Measurements from ENCODE around the gene UBE2G2.

Gene UBE2G2

GRCh38 chr21:44740742-44741141 is 60.9 kb downstream of the UBE2G2 start:
- TF ChIP-seq BACH2 (CRISPR knock-in tag; IDR thresholded peaks at IDR 0.05; ENCODE audit: borderline replicate concordance) (no peak), ZNF70 (CRISPR knock-in tag; IDR thresholded peaks at IDR 0.05) (no peak), ZC3H10 (CRISPR knock-in tag; IDR thresholded peaks at IDR 0.05) (no peak), OSR1 (CRISPR knock-in tag; IDR thresholded peaks at IDR 0.05) (no peak), ISL1 (CRISPR knock-in tag; IDR thresholded peaks at IDR 0.05) (no peak), ESRRG (CRISPR knock-in tag; IDR thresholded peaks at IDR 0.05) (no peak), ARNTL (CRISPR knock-in tag; IDR thresholded peaks at IDR 0.05; ENCODE audit: borderline replicate concordance, low read depth) (no peak), ZNF565 (CRISPR knock-in tag; conservative IDR thresholded peaks at IDR 0.05; ENCODE audit: low read depth) (no peak), ZFP3 (CRISPR knock-in tag; IDR thresholded peaks at IDR 0.05) (no peak), GLIS3 (CRISPR knock-in tag; IDR thresholded peaks at IDR 0.05) (no peak), TOX (CRISPR knock-in tag; IDR thresholded peaks at IDR 0.05; ENCODE audit: borderline replicate concordance) (no peak), SNAI2 (CRISPR knock-in tag; IDR thresholded peaks at IDR 0.05) (no peak), RARB (CRISPR knock-in tag; IDR thresholded peaks at IDR 0.05) (no peak), TCF4 (CRISPR knock-in tag; IDR thresholded peaks at IDR 0.05; ENCODE audit: borderline replicate concordance) (no peak), TSHZ2 (CRISPR knock-in tag; IDR thresholded peaks at IDR 0.05) (no peak)
- TF ChIP-seq, protein P1, sequence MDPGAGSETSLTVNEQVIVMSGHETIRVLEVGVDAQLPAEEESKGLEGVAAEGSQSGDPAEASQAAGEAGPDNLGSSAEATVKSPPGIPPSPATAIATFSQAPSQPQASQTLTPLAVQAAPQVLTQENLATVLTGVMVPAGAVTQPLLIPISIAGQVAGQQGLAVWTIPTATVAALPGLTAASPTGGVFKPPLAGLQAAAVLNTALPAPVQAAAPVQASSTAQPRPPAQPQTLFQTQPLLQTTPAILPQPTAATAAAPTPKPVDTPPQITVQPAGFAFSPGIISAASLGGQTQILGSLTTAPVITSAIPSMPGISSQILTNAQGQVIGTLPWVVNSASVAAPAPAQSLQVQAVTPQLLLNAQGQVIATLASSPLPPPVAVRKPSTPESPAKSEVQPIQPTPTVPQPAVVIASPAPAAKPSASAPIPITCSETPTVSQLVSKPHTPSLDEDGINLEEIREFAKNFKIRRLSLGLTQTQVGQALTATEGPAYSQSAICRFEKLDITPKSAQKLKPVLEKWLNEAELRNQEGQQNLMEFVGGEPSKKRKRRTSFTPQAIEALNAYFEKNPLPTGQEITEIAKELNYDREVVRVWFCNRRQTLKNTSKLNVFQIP (CRISPR knock-in tag; IDR thresholded peaks at IDR 0.05; ENCODE audit: borderline replicate concordance, low read depth), result no peak
- TF ChIP-seq, protein P2, sequence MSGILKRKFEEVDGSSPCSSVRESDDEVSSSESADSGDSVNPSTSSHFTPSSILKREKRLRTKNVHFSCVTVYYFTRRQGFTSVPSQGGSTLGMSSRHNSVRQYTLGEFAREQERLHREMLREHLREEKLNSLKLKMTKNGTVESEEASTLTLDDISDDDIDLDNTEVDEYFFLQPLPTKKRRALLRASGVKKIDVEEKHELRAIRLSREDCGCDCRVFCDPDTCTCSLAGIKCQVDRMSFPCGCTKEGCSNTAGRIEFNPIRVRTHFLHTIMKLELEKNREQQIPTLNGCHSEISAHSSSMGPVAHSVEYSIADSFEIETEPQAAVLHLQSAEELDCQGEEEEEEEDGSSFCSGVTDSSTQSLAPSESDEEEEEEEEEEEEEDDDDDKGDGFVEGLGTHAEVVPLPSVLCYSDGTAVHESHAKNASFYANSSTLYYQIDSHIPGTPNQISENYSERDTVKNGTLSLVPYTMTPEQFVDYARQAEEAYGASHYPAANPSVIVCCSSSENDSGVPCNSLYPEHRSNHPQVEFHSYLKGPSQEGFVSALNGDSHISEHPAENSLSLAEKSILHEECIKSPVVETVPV (CRISPR knock-in tag; IDR thresholded peaks at IDR 0.05), result no peak
- TF ChIP-seq, protein P3, sequence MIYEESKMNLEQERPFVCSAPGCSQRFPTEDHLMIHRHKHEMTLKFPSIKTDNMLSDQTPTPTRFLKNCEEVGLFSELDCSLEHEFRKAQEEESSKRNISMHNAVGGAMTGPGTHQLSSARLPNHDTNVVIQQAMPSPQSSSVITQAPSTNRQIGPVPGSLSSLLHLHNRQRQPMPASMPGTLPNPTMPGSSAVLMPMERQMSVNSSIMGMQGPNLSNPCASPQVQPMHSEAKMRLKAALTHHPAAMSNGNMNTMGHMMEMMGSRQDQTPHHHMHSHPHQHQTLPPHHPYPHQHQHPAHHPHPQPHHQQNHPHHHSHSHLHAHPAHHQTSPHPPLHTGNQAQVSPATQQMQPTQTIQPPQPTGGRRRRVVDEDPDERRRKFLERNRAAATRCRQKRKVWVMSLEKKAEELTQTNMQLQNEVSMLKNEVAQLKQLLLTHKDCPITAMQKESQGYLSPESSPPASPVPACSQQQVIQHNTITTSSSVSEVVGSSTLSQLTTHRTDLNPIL (CRISPR knock-in tag; IDR thresholded peaks at IDR 0.05; ENCODE audit: low read depth), result no peak
- no peak for ATAC-seq

DNA sequence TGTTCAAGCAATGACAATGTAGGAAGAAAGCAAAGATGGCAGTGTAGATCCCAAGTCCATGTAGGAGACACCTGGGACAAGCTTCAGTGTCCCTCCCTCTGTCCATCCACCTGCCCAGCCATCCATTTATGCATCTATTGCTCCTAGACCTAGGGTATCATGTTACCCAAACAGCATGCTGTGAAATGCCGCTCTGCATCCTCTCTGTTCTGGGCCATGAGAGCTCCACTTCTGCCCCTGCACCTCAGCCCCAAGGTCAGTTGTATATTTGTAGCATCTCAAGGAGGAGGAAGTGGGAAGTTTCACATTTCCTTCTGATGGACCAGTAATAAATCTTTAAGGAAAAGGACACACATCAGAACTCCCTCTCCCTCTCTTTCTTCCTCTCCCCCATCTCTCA is 62.3 kb downstream of the UBE2G2 start:
- no peak for TF ChIP-seq TSHZ2 (CRISPR knock-in tag; IDR thresholded peaks at IDR 0.05)
- no peak for TF ChIP-seq TOX (CRISPR knock-in tag; IDR thresholded peaks at IDR 0.05; ENCODE audit: borderline replicate concordance)
- no peak for TF ChIP-seq RARB (CRISPR knock-in tag; IDR thresholded peaks at IDR 0.05)
- TF ChIP-seq ZC3H10 (CRISPR knock-in tag; IDR thresholded peaks at IDR 0.05), result no peak
- TF ChIP-seq, protein P4, sequence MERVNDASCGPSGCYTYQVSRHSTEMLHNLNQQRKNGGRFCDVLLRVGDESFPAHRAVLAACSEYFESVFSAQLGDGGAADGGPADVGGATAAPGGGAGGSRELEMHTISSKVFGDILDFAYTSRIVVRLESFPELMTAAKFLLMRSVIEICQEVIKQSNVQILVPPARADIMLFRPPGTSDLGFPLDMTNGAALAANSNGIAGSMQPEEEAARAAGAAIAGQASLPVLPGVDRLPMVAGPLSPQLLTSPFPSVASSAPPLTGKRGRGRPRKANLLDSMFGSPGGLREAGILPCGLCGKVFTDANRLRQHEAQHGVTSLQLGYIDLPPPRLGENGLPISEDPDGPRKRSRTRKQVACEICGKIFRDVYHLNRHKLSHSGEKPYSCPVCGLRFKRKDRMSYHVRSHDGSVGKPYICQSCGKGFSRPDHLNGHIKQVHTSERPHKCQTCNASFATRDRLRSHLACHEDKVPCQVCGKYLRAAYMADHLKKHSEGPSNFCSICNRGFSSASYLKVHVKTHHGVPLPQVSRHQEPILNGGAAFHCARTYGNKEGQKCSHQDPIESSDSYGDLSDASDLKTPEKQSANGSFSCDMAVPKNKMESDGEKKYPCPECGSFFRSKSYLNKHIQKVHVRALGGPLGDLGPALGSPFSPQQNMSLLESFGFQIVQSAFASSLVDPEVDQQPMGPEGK (CRISPR knock-in tag; IDR thresholded peaks at IDR 0.05; ENCODE audit: borderline replicate concordance), result no peak
- no peak for TF ChIP-seq PPARA (CRISPR knock-in tag; IDR thresholded peaks at IDR 0.05; ENCODE audit: borderline replicate concordance)
- no peak for TF ChIP-seq ZFP30 (CRISPR knock-in tag; IDR thresholded peaks at IDR 0.05)
- TF ChIP-seq GLIS3 (CRISPR knock-in tag; IDR thresholded peaks at IDR 0.05), result no peak
- no peak for TF ChIP-seq ZNF565 (CRISPR knock-in tag; conservative IDR thresholded peaks at IDR 0.05; ENCODE audit: low read depth)
- no peak for ATAC-seq

Measured in SK-N-SH treated with all-trans-retinoic acid at 6 μM for 48 hours (cell line).